ENCODE measurements around the gene CDH24.
A peak's percentile ranks its signal among the peaks of the same experiment; 100 is the strongest.

CDH24 gene

GRCh38 chr14:23095196-23096108 is 38.1 kb upstream of the CDH24 start, which contains the start of gene C14orf119:
Gene C14orf119 (plus strand): TSS chr14:23095505. CDS start chr14:23097659, 2,154 bp downstream.
- peak within 1 kb of the TSS; percentile 97 for H3K4me3 ChIP-seq (ENCODE audit: control insufficient read depth, low read depth, low read length)
- no peak for TF ChIP-seq CTCF (conservative IDR thresholded peaks at IDR 0.05; ENCODE audit: control insufficient read depth, insufficient read depth, low read depth, low read length)
- peak; percentile 99 for DNase-seq (ENCODE audit: low read depth)

DNA sequence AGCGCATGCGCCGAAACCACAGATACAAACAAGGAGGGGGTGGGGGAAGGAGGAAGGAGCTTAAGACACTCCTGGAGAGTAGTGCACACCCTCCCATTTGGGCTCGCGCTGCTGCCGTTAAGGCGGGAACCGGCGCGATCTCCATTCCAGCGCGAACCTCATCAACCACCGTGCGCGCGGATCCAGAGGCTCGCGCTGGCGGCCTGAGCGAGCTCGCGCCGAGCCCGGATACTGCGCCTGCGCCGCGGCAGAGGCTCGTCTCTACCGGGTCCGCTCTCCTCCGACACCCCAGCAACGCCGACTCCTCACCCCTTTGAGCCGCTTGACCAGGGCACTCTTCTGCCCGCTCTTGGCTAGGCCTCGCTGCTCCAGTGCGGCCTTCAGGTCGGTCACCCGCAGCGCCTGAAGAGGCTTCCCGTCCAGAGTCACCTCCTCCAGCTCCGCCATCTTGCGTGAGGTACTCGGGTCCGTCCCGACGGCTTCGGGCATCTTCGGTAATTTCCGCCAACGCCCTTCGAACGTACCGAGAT is 37.4 kb upstream of the CDH24 start, which contains the start of gene ACIN1:
TSS of gene ACIN1 (minus strand) at position 471 of the 530 bp plus-strand sequence. CDS start at position 447, 24 bp downstream.
- TF ChIP-seq CTCF (conservative IDR thresholded peaks at IDR 0.05; ENCODE audit: control insufficient read depth, insufficient read depth, low read depth, low read length) = no peak
- peak; percentile 84 for DNase-seq (ENCODE audit: low read depth)
- H3K4me3 ChIP-seq (ENCODE audit: control insufficient read depth, low read depth, low read length) = peak within 1 kb of the TSS; percentile 97

DNA sequence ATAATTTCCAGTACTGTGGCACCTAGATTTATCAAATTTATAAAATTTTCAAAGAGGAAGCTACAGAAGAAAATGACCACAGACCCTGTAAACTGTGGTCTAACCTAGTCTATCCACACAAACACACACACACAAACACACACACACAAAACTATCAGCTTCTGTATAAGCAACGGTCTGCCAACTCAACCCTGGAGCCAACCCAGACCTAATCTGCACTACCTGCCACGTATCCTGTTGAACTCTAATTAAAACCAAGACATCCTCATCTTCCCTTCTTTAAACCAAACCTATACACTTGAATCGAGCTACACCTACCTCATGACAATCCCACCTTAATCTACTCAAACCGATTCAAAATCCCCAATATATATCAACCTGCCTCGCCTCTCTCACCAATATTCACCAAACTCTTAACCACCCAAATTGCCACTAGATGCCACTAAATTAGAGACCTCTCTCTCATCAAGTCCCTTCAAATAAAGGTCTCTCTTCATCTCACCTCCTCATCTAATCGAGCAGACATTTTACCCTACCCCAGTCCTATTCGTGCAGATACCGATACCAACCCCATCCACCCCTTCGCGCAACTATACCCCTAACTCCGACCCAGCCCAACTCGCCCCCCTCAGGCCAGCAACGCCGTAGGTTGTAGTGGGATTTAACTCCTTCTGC is 36.8 kb upstream of the CDH24 start:
- H3K4me3 ChIP-seq (ENCODE audit: control insufficient read depth, low read depth, low read length) = peak overlapping the region; percentile 97
- peak; percentile 23 for TF ChIP-seq CTCF (conservative IDR thresholded peaks at IDR 0.05; ENCODE audit: control insufficient read depth, insufficient read depth, low read depth, low read length)
- DNase-seq (ENCODE audit: low read depth) = no peak

DNA sequence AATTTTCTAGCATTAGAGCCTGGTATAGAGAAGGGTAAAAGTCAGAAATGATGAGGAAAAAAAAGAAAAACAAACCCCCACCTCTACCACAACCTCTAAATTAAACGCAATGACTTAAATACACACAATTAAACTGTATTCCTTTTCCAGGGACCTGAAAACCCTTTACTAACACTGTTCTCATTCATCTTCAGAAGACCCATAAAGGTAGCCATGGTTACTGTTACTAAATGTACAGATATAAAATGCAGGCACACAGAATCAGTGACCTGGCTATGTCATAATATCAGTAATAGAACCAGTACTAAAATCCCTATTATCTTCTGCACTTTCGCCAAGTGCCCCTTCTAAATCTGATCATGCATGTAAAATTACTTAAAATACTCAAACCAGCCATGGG is 36.2 kb upstream of the CDH24 start:
- no peak for TF ChIP-seq CTCF (conservative IDR thresholded peaks at IDR 0.05; ENCODE audit: control insufficient read depth, insufficient read depth, low read depth, low read length)
- no peak for DNase-seq (ENCODE audit: low read depth)
- peak overlapping the region; percentile 97 for H3K4me3 ChIP-seq (ENCODE audit: control insufficient read depth, low read depth, low read length)

GRCh38 chr14:23093104-23093503 is 35.8 kb upstream of the CDH24 start:
- TF ChIP-seq CTCF (conservative IDR thresholded peaks at IDR 0.05; ENCODE audit: control insufficient read depth, insufficient read depth, low read depth, low read length) = no peak
- DNase-seq (ENCODE audit: low read depth) = no peak
- H3K4me3 ChIP-seq (ENCODE audit: control insufficient read depth, low read depth, low read length) = peak overlapping the region; percentile 97

GRCh38 chr14:23091294-23092225 is 34.2 kb upstream of the CDH24 start:
- TF ChIP-seq CTCF (conservative IDR thresholded peaks at IDR 0.05; ENCODE audit: control insufficient read depth, insufficient read depth, low read depth, low read length) = no peak
- no peak for DNase-seq (ENCODE audit: low read depth)
- H3K4me3 ChIP-seq (ENCODE audit: control insufficient read depth, low read depth, low read length) = no peak overlapping the region
